ENCODE results near the gene KRT86.
"Not testable (repeated sequence)": the region's sequence is repeated elsewhere in the genome, so short reads cannot be mapped to it uniquely, and the experiment has no call there.

The KRT86 gene

GRCh38 chr12:52311285-52311648 is 36.8 kb downstream of the KRT86 start:
- H3K4me1 ChIP-seq (ENCODE audit: control insufficient read depth, insufficient read depth, low read length): peaks cover 12% of the 10 kb centered on the region
- H3K27me3 ChIP-seq (ENCODE audit: control insufficient read depth, insufficient read depth, low read length): peaks cover 30% of the 10 kb centered on the region
- H3K9me3 ChIP-seq (ENCODE audit: control insufficient read depth, low read length): no peaks in the 10 kb centered on the region
- no peaks in the 10 kb centered on the region for H3K36me3 ChIP-seq (ENCODE audit: control insufficient read depth, insufficient read depth, low read length)
- no peak overlapping the region for H3K9ac ChIP-seq (ENCODE audit: low read length)
- no peak overlapping the region for H3K4me3 ChIP-seq (ENCODE audit: low read length)

GRCh38 chr12:52312086-52312485 is 37.6 kb downstream of the KRT86 start:
- Histone ChIP-seq H3K4me1 (ENCODE audit: control insufficient read depth, insufficient read depth, low read length) (peaks cover 12% of the 10 kb centered on the region), H3K4me3 (ENCODE audit: low read length) (no peak overlapping the region), H3K9me3 (ENCODE audit: control insufficient read depth, low read length) (no peaks in the 10 kb centered on the region), H3K27me3 (ENCODE audit: control insufficient read depth, insufficient read depth, low read length) (peaks cover 30% of the 10 kb centered on the region), H3K9ac (ENCODE audit: low read length) (no peak overlapping the region), H3K36me3 (ENCODE audit: control insufficient read depth, insufficient read depth, low read length) (no peaks in the 10 kb centered on the region)

GRCh38 chr12:52313461-52313860 is 39.0 kb downstream of the KRT86 start:
- Histone ChIP-seq H3K9me3 (ENCODE audit: control insufficient read depth, low read length) (no peaks in the 10 kb centered on the region), H3K27me3 (ENCODE audit: control insufficient read depth, insufficient read depth, low read length) (peaks cover 25% of the 10 kb centered on the region)

GRCh38 chr12:52313926-52314325 is 39.5 kb downstream of the KRT86 start:
- H3K36me3 ChIP-seq (ENCODE audit: control insufficient read depth, insufficient read depth, low read length): no peaks in the 10 kb centered on the region
- H3K4me1 ChIP-seq (ENCODE audit: control insufficient read depth, insufficient read depth, low read length): peaks cover 3% of the 10 kb centered on the region
- peaks cover 22% of the 10 kb centered on the region for H3K27me3 ChIP-seq (ENCODE audit: control insufficient read depth, insufficient read depth, low read length)
- no peak overlapping the region for H3K4me3 ChIP-seq (ENCODE audit: low read length)
- no peaks in the 10 kb centered on the region for H3K9me3 ChIP-seq (ENCODE audit: control insufficient read depth, low read length)
- no peak overlapping the region for H3K9ac ChIP-seq (ENCODE audit: low read length)

More at GRCh38 chr12:52313461-52313860, 39.0 kb downstream of the KRT86 start:
- Histone ChIP-seq H3K4me3 (ENCODE audit: low read length) (no peak overlapping the region), H3K4me1 (ENCODE audit: control insufficient read depth, insufficient read depth, low read length) (peaks cover 7% of the 10 kb centered on the region), H3K9ac (ENCODE audit: low read length) (no peak overlapping the region), H3K36me3 (ENCODE audit: control insufficient read depth, insufficient read depth, low read length) (no peaks in the 10 kb centered on the region)

GRCh38 chr12:52314511-52314910 is 40.1 kb downstream of the KRT86 start:
- Histone ChIP-seq H3K36me3 (ENCODE audit: control insufficient read depth, insufficient read depth, low read length) (no peaks in the 10 kb centered on the region), H3K9ac (ENCODE audit: low read length) (no peak overlapping the region), H3K9me3 (ENCODE audit: control insufficient read depth, low read length) (no peaks in the 10 kb centered on the region), H3K4me1 (ENCODE audit: control insufficient read depth, insufficient read depth, low read length) (no peaks in the 10 kb centered on the region), H3K27me3 (ENCODE audit: control insufficient read depth, insufficient read depth, low read length) (peaks cover 20% of the 10 kb centered on the region), H3K4me3 (ENCODE audit: low read length) (no peak overlapping the region)

GRCh38 chr12:52315721-52316120 is 41.3 kb downstream of the KRT86 start:
- not testable (repeated sequence) for H3K4me1 ChIP-seq (ENCODE audit: control insufficient read depth, insufficient read depth, low read length); H3K9ac ChIP-seq (ENCODE audit: low read length)
- H3K27me3 ChIP-seq (ENCODE audit: control insufficient read depth, insufficient read depth, low read length): peaks cover 15% of the 10 kb centered on the region

GRCh38 chr12:52316290-52316689 is 41.8 kb downstream of the KRT86 start:
- H3K4me1 ChIP-seq (ENCODE audit: control insufficient read depth, insufficient read depth, low read length): no peaks in the 10 kb centered on the region
- H3K27me3 ChIP-seq (ENCODE audit: control insufficient read depth, insufficient read depth, low read length): peaks cover 15% of the 10 kb centered on the region
- no peak overlapping the region for H3K9ac ChIP-seq (ENCODE audit: low read length)
- H3K4me3 ChIP-seq (ENCODE audit: low read length): no peak overlapping the region
- no peaks in the 10 kb centered on the region for H3K36me3 ChIP-seq (ENCODE audit: control insufficient read depth, insufficient read depth, low read length)
- no peaks in the 10 kb centered on the region for H3K9me3 ChIP-seq (ENCODE audit: control insufficient read depth, low read length)

More at GRCh38 chr12:52315721-52316120, 41.3 kb downstream of the KRT86 start:
- H3K36me3 ChIP-seq (ENCODE audit: control insufficient read depth, insufficient read depth, low read length); H3K4me3 ChIP-seq (ENCODE audit: low read length); H3K9me3 ChIP-seq (ENCODE audit: control insufficient read depth, low read length): not testable (repeated sequence)

GRCh38 chr12:52316701-52317100 is 42.3 kb downstream of the KRT86 start:
- Histone ChIP-seq H3K4me3 (ENCODE audit: low read length) (no peak overlapping the region), H3K27me3 (ENCODE audit: control insufficient read depth, insufficient read depth, low read length) (peaks cover 17% of the 10 kb centered on the region), H3K9me3 (ENCODE audit: control insufficient read depth, low read length) (no peaks in the 10 kb centered on the region), H3K9ac (ENCODE audit: low read length) (no peak overlapping the region), H3K4me1 (ENCODE audit: control insufficient read depth, insufficient read depth, low read length) (no peaks in the 10 kb centered on the region), H3K36me3 (ENCODE audit: control insufficient read depth, insufficient read depth, low read length) (no peaks in the 10 kb centered on the region)

GRCh38 chr12:52317468-52318052 is 43.1 kb downstream of the KRT86 start:
- Histone ChIP-seq H3K9me3 (ENCODE audit: control insufficient read depth, low read length) (no peaks in the 10 kb centered on the region), H3K36me3 (ENCODE audit: control insufficient read depth, insufficient read depth, low read length) (no peaks in the 10 kb centered on the region), H3K4me1 (ENCODE audit: control insufficient read depth, insufficient read depth, low read length) (no peaks in the 10 kb centered on the region), H3K9ac (ENCODE audit: low read length) (no peak overlapping the region), H3K27me3 (ENCODE audit: control insufficient read depth, insufficient read depth, low read length) (peaks cover 23% of the 10 kb centered on the region), H3K4me3 (ENCODE audit: low read length) (no peak overlapping the region)

GRCh38 chr12:52318241-52318990 is 44.0 kb downstream of the KRT86 start:
- H3K4me3 ChIP-seq (ENCODE audit: low read length): no peak overlapping the region
- peaks cover 24% of the 10 kb centered on the region for H3K27me3 ChIP-seq (ENCODE audit: control insufficient read depth, insufficient read depth, low read length)
- H3K4me1 ChIP-seq (ENCODE audit: control insufficient read depth, insufficient read depth, low read length): no peaks in the 10 kb centered on the region

GRCh38 chr12:52319097-52319496 is 44.7 kb downstream of the KRT86 start:
- Histone ChIP-seq H3K9me3 (ENCODE audit: control insufficient read depth, low read length) (no peaks in the 10 kb centered on the region), H3K36me3 (ENCODE audit: control insufficient read depth, insufficient read depth, low read length) (no peaks in the 10 kb centered on the region), H3K4me1 (ENCODE audit: control insufficient read depth, insufficient read depth, low read length) (no peaks in the 10 kb centered on the region), H3K27me3 (ENCODE audit: control insufficient read depth, insufficient read depth, low read length) (peaks cover 21% of the 10 kb centered on the region), H3K9ac (ENCODE audit: low read length) (no peak overlapping the region), H3K4me3 (ENCODE audit: low read length) (no peak overlapping the region)

More at GRCh38 chr12:52318241-52318990, 44.0 kb downstream of the KRT86 start:
- H3K9me3 ChIP-seq (ENCODE audit: control insufficient read depth, low read length): no peaks in the 10 kb centered on the region
- H3K36me3 ChIP-seq (ENCODE audit: control insufficient read depth, insufficient read depth, low read length): no peaks in the 10 kb centered on the region
- H3K9ac ChIP-seq (ENCODE audit: low read length): no peak overlapping the region

- Histone ChIP-seq H3K27me3 (ENCODE audit: control insufficient read depth, insufficient read depth, low read length) (peaks cover 21% of the 10 kb centered on the region), H3K36me3 (ENCODE audit: control insufficient read depth, insufficient read depth, low read length) (no peaks in the 10 kb centered on the region), H3K4me3 (ENCODE audit: low read length) (no peak within 1 kb of the TSS), H3K9me3 (ENCODE audit: control insufficient read depth, low read length) (no peaks in the 10 kb centered on the region), H3K4me1 (ENCODE audit: control insufficient read depth, insufficient read depth, low read length) (no peaks in the 10 kb centered on the region), H3K9ac (ENCODE audit: low read length) (no peak within 1 kb of the TSS)
These were observed 46.4 kb downstream of the KRT86 start, which contains the start of gene KRT83 for GRCh38 chr12:52320784-52321400. KRT83 (minus strand) TSS chr12:52321398; CDS start chr12:52321335, 63 bp downstream.

Measured in mucosa of stomach (tissue), 1 donor.